Right lobe of liver (tissue), 4 donors: ENCODE data around the gene BAIAP2.

Experiments used
- CTCF ChIP-seq, 4 donors: fragments of 200-600 bp in 3 of 4; fragments of 450-650 bp in 1 of 4; IDR thresholded peaks; one replicate each; pipeline versions ENCODE4 v1.5.1 to v1.8.0; 2016 to 2022; ENCODE audit warnings: antibody characterized with exemption in 4 of 4, mild to moderate bottlenecking in 2 of 4
- POLR2A ChIP-seq: fragments of 450-650 bp; IDR thresholded peaks from one replicate; pipeline ENCODE4 v1.6.1; 2017; ENCODE audit warnings: antibody characterized with exemption, mild to moderate bottlenecking
- donor health status: DM: no; HTN: no; CAD: no.
- donor health status: DM: no; HTN: no; CAD: no.
- donor health status: DM: no; HTN: yes; CAD: no.

GRCh38 chr17:81138500-81138899, 103.5 kb downstream of the BAIAP2 start:
- no peak for TF ChIP-seq CTCF (IDR thresholded peaks at IDR 0.05)
- TF ChIP-seq POLR2A: no peak
